Breast epithelium (tissue), 4 donors: Measurements from ENCODE around the gene RTN4R. TPM values are rescaled to one million over a fixed set of nuclear protein-coding genes. Genes with fewer than 3 reads are reported as not detected.

Experiments
- DNase-seq, 2 donors: peaks; one replicate each; pipeline ENCODE4 v3.0.0-alpha.2; 2019; ENCODE audit warnings: low spot score in 2 of 2
- H3K27ac ChIP-seq, 2 donors: fragments of 200-600 bp; sonication (generic) in 1 of 2; one replicate each; pipeline ENCODE4 v1.5.1; 2016 to 2019; ENCODE audit warnings: mild to moderate bottlenecking in 1 of 2
- H3K27me3 ChIP-seq, 2 donors: fragments of 200-600 bp; sonication (generic) in 1 of 2; one replicate each; pipeline versions ENCODE4 v1.5.1 to v1.6.0; 2017 to 2019; ENCODE audit warnings: control low read depth in 1 of 2, mild to moderate bottlenecking in 1 of 2
- H3K36me3 ChIP-seq: fragments of 200-600 bp; one replicate; pipeline ENCODE4 v1.5.1; 2019
- H3K4me1 ChIP-seq, 2 donors: fragments of 200-600 bp; sonication (generic); one replicate each; pipeline ENCODE4 v1.5.1; 2016 to 2019; ENCODE audit warnings: control low read depth in 1 of 2
- H3K4me3 ChIP-seq, 3 donors: fragments of 200-600 bp; sonication (generic); 1 replicate in 2 of 3; 2 replicates in 1 of 3; pipeline ENCODE4 v1.5.1; 2016 to 2019; ENCODE audit warnings: mild to moderate bottlenecking in 3 of 3, moderate library complexity in 2 of 3
- H3K9me3 ChIP-seq, 2 donors: fragments of 200-600 bp; sonication (generic) in 1 of 2; one replicate each; pipeline ENCODE4 v1.5.1; 2016 to 2019; ENCODE audit warnings: control low read depth in 1 of 2
- CTCF ChIP-seq, 3 donors: fragments of 450-650 bp; IDR thresholded peaks; one replicate each; pipeline ENCODE4 v1.5.1; 2016 to 2017; ENCODE audit warnings: antibody characterized with exemption in 3 of 3, mild to moderate bottlenecking in 3 of 3, moderate library complexity in 3 of 3
- POLR2A ChIP-seq: fragments of 450-650 bp; IDR thresholded peaks from one replicate; pipeline ENCODE4 v1.6.1; 2016; ENCODE audit warnings: antibody characterized with exemption, mild to moderate bottlenecking, moderate library complexity
- POLR2AphosphoS5 ChIP-seq, 3 donors: sonication (generic); formaldehyde crosslinking; IDR thresholded peaks; one replicate each; pipeline ENCODE4 v1.6.1; 2017; ENCODE audit warnings: antibody characterized with exemption in 3 of 3
- intact Hi-C: fragments of 100-400 bp; cut with DNase I; formaldehyde crosslinking; loops from one replicate; pipeline ENCODE4 v1.15.1; 2023; ENCODE audit warnings: low total_unique reads
- total RNA-seq, 3 donors: library from RNA; depleted of rRNA; stranded (reverse); fragments of >200 nt; gene quantifications; one replicate each; pipeline ENCODE4 v1.1.0, GENCODE V29; 2016

The RTN4R gene
- total RNA-seq, 3 donors from 2014 or later: 0.48 to 2.0 (median 1.9) TPM

- Histone ChIP-seq H3K27me3 (no peaks in the 10 kb centered on the region), H3K4me3 (no peak overlapping the region), H3K27ac (no peak overlapping the region), H3K36me3 (no peaks in the 10 kb centered on the region), H3K9me3 (no peaks in the 10 kb centered on the region), H3K4me1 (no peaks in the 10 kb centered on the region)
- intact Hi-C loops: no loop called here
- TF ChIP-seq POLR2AphosphoS5 (IDR thresholded peaks at IDR 0.05): no peak
- no peak for TF ChIP-seq CTCF (IDR thresholded peaks at IDR 0.05)
- TF ChIP-seq POLR2A: no peak
- DNase-seq: no peak
These were observed 40.8 kb downstream of the RTN4R start for GRCh38 chr22:20227363-20227762.

DNA sequence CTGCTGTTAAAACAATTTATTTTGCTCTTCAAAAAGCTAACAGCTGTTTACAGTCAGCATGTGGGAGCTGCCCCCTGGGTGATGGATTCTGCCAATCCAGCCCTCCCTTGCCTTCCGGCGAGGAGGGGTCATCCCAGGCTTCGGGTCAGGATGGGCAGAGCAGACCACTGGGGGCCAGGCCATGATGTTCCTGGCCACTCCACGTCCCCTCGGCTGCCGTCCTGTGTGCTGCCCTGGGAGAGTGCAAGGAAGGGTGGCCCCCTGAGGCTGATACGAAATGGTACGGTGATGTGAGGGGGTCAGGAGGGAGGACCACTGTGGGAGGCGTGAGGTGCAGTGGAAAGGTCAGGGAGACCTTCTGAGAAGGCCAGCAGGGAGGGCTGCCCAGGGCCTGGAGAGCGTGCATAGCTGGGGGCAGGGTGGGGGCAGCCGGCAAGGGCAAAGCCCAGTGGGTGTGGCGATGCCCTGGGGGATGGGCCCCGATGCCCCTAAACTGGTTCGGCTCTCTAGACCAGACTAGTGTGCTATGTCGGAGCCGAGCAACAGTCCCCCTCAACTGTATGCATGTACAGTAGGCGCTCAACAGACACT lies 41.3 kb downstream of the RTN4R start:
- no peaks in the 10 kb centered on the region for H3K4me1 ChIP-seq
- intact Hi-C loops: no loop called here

DNA sequence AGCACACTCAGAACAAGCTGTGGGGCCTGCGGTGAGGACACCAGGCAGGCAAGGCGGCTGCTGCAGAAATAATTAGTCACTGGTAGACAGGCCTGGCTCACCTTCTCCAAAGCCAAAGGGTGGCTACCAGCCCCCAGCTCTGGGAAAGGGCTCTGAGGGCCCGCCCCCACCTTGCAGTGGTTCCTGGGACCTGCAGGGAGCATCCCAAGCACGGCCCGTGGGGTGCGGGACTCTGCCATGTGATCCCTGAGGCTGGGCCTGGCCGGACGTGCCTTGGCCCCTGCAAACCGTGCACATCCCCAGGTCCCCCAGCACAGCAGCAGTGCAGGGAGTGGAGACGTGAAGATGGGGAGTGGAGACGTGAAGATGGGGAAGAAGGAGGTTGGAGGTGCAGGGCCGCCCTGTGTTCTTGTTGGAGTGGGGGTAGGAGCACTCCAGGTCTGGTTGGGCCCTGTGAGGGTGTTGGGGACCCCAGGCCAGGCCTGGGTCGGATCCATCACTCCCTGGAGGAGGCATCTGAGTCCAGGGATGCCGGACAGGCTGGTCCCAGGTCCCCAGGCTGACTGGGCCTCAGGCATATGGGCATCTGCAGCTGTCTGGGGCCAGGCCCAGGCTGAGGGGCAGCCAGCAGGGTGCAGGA lies 41.9 kb downstream of the RTN4R start:
- DNase-seq: no peak
- intact Hi-C loops: no loop called here
- no peak overlapping the region for H3K4me3 ChIP-seq
- no peaks in the 10 kb centered on the region for H3K9me3 ChIP-seq
- H3K4me1 ChIP-seq: no peaks in the 10 kb centered on the region
- TF ChIP-seq CTCF (IDR thresholded peaks at IDR 0.05): no peak
- no peak for TF ChIP-seq POLR2A
- TF ChIP-seq POLR2AphosphoS5 (IDR thresholded peaks at IDR 0.05): no peak
- H3K27ac ChIP-seq: no peak overlapping the region
- no peaks in the 10 kb centered on the region for H3K36me3 ChIP-seq
- no peaks in the 10 kb centered on the region for H3K27me3 ChIP-seq

More for the DNA sequence above, 41.3 kb downstream of the RTN4R start:
- Histone ChIP-seq H3K4me3 (no peak overlapping the region), H3K27ac (no peak overlapping the region), H3K36me3 (no peaks in the 10 kb centered on the region), H3K27me3 (no peaks in the 10 kb centered on the region), H3K9me3 (no peaks in the 10 kb centered on the region)
- TF ChIP-seq CTCF (IDR thresholded peaks at IDR 0.05): no peak
- no peak for TF ChIP-seq POLR2AphosphoS5 (IDR thresholded peaks at IDR 0.05)
- no peak for TF ChIP-seq POLR2A
- DNase-seq: no peak

DNA sequence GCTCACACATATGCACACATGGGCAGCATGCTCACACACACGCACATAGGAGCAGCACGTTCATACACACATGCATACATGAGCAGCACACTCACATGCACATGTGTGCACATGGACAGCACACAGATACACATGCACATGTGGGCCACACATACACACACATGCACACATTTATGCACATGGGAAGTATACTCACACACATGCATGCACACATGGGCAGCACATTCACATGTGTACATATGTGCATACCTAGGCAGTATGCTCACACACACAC lies 42.5 kb downstream of the RTN4R start:
- no peak overlapping the region for H3K27ac ChIP-seq
- no peaks in the 10 kb centered on the region for H3K4me1 ChIP-seq
- intact Hi-C loops: no loop called here

More for the DNA sequence above, 42.5 kb downstream of the RTN4R start:
- TF ChIP-seq POLR2AphosphoS5 (IDR thresholded peaks at IDR 0.05) (no peak), POLR2A (no peak), CTCF (IDR thresholded peaks at IDR 0.05) (no peak)
- Histone ChIP-seq H3K36me3 (no peaks in the 10 kb centered on the region), H3K27me3 (no peaks in the 10 kb centered on the region), H3K4me3 (no peak overlapping the region), H3K9me3 (no peaks in the 10 kb centered on the region)
- DNase-seq: no peak
